HEK293T (cell line): ENCODE measurements around the gene RNF169.

ENCODE experiments used
- ARNT ChIP-seq: fragments of 450-650 bp; IDR thresholded peaks from 2 replicates; pipeline ENCODE4 v1.6.1; 2017; ENCODE audit warnings: mild to moderate bottlenecking
- BHLHE40 ChIP-seq: fragments of 450-650 bp; IDR thresholded peaks from 2 replicates; pipeline ENCODE4 v1.6.1; 2016; ENCODE audit warnings: mild to moderate bottlenecking, moderate library complexity, borderline replicate concordance
- CTBP1 ChIP-seq: fragments of 450-650 bp; IDR thresholded peaks from 2 replicates; pipeline ENCODE4 v1.6.1; 2016; ENCODE audit warnings: borderline replicate concordance
- FOXA1 ChIP-seq: fragments of 450-650 bp; IDR thresholded peaks from 2 replicates; pipeline ENCODE4 v1.6.1; 2016; ENCODE audit warnings: mild to moderate bottlenecking
- FOXK2 ChIP-seq: fragments of 450-650 bp; IDR thresholded peaks from 2 replicates; pipeline ENCODE4 v1.6.1; 2016; ENCODE audit warnings: mild to moderate bottlenecking
- FOXM1 ChIP-seq: fragments of 450-650 bp; IDR thresholded peaks from 2 replicates; pipeline ENCODE4 v1.6.1; 2017; ENCODE audit warnings: mild to moderate bottlenecking, borderline replicate concordance
- HDGF ChIP-seq: fragments of 450-650 bp; IDR thresholded peaks from 2 replicates; pipeline ENCODE4 v1.6.1; 2017; ENCODE audit warnings: antibody characterized with exemption, borderline replicate concordance
- L3MBTL2 ChIP-seq: fragments of 450-650 bp; conservative IDR thresholded peaks from 2 replicates; pipeline ENCODE4 v1.6.1; 2016; ENCODE audit warnings: mild to moderate bottlenecking
- LEF1 ChIP-seq: fragments of 450-650 bp; IDR thresholded peaks from 2 replicates; pipeline ENCODE4 v1.6.1; 2017; ENCODE audit warnings: mild to moderate bottlenecking, borderline replicate concordance
- NFRKB ChIP-seq: fragments of 450-650 bp; IDR thresholded peaks from 2 replicates; pipeline ENCODE4 v1.6.1; 2016; ENCODE audit warnings: mild to moderate bottlenecking, moderate library complexity
- SP1 ChIP-seq: fragments of 450-650 bp; IDR thresholded peaks from 2 replicates; pipeline ENCODE4 v1.6.1; 2017
- SUZ12 ChIP-seq: fragments of 450-650 bp; IDR thresholded peaks from 2 replicates; pipeline ENCODE4 v1.6.1; 2016; ENCODE audit warnings: mild to moderate bottlenecking
- TARDBP ChIP-seq: fragments of 450-650 bp; IDR thresholded peaks from 2 replicates; pipeline ENCODE4 v1.6.1; 2016
- TF ChIP-seq, protein P1 (sequence below): fragments of 450-650 bp; IDR thresholded peaks from 2 replicates; pipeline ENCODE4 v1.6.1; 2016

DNA sequence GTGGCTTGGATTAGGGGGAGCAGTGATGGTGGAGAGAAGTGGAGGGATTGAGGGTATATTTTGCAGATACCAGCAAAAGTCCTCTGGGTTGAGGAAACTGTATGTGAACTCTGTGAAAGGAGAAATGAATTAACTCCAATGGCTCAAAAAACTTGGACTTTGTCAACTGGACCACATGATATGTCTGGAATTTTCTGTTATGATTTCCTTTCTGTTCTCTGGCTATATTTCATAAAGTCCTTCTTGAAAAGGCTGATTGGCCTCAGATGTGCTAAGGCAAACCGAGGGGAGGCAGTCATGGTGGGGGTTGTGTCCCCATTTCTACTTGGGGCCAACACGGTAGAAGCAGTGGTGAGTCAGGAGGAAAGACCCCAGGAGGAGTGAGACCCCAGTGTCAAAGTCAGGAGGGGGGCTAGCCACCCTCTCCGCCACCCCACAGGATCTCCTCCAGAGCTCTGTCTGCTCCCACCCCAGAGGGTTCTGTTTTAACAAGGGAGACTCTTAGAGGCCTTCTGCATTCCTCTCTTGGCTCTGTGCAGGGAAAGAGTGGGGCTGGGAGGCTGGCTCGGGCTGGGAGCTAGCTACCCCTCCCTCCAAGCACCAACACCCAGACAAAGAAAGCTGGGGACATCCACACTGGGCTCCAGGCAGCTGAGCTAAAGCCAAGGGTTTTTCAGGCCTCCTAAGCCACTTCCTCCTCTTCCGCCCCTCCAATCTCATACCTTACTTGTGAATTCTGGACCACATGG lies 31.3 kb upstream of the RNF169 start:
- no peak for TF ChIP-seq SP1
- TF ChIP-seq BHLHE40, result no peak
- TF ChIP-seq CTBP1, result no peak
- no peak for TF ChIP-seq FOXA1
- no peak for TF ChIP-seq HDGF
- TF ChIP-seq ARNT, result no peak
- TF ChIP-seq FOXM1, result no peak
- TF ChIP-seq FOXK2, result no peak
- TF ChIP-seq SUZ12, result no peak
- no peak for TF ChIP-seq L3MBTL2
- TF ChIP-seq NFRKB, result no peak
- TF ChIP-seq, protein P1, sequence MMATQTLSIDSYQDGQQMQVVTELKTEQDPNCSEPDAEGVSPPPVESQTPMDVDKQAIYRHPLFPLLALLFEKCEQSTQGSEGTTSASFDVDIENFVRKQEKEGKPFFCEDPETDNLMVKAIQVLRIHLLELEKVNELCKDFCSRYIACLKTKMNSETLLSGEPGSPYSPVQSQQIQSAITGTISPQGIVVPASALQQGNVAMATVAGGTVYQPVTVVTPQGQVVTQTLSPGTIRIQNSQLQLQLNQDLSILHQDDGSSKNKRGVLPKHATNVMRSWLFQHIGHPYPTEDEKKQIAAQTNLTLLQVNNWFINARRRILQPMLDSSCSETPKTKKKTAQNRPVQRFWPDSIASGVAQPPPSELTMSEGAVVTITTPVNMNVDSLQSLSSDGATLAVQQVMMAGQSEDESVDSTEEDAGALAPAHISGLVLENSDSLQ, result no peak
- no peak for TF ChIP-seq LEF1
- no peak for TF ChIP-seq TARDBP
